Amniotic stem cell (primary cell): Measurements from ENCODE around the gene RAB3C.

Source experiments
- DNase-seq: peaks from one replicate; lab custom pipeline; 2025; lab: John Stamatoyannopoulos, UW

RAB3C gene

DNA sequence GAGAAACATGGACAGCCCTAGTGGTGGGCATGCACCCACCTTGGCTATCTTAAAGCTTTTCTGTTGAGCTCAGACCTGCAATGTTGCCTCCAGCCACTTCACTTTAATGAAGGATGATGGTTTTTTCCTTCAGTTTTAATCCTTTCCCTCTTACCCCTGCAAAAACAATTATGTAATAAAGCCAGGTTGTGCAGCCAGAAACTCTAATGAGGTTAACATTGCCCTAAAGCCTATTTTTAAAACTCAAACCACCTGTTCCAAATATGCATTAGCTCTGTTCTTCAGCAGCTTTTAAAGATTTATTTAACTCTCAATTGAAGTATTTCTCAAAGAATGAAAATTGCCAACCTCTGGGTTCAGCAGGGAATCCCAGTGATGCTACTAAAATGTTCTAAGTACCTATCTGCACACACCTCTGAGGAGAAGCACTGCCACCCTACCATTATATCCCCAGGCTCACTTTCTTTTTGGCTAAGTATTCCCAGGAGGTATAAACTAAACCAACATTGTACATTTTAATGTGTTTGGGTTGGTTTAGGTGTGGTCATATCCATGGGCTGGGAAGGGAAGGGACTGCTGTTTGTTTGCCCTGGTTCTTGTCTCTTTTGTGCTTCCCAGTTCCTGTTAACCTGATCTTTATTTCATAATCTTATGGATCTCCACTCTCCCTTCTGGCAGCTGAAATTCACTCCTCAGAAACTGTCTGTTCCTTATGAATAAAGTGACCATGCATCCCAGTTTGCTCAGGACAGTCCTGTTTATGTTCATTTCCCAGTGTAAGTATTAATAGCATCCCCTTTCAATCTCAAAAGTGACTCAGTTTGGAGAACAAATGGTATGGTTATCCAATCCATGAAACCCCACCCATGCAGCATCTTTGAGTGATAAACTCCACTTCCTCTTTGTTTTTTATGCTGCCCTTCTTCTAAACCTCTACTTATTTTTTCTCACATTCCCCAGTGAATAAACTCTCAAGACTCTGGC is 251.7 kb downstream of the RAB3C start:
- no peak for DNase-seq

DNA sequence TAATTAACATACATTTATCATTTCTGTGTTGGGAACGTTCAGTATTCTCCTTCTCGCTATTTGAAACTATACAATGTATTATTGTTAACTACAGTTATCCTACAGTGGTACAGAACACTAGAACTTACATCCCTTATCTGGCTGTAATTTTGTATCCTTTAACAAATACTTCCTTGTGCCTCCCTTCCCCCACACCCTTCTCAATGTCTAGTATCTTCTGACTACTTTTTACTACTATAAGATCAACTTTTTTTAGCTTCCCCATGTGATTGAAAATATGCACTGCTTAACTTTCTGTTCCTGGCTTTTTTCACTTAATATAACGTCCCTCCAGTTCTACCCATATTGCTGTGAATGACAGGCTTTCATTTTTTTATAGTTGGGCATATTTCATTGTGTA is 253.5 kb downstream of the RAB3C start:
- DNase-seq = no peak

DNA sequence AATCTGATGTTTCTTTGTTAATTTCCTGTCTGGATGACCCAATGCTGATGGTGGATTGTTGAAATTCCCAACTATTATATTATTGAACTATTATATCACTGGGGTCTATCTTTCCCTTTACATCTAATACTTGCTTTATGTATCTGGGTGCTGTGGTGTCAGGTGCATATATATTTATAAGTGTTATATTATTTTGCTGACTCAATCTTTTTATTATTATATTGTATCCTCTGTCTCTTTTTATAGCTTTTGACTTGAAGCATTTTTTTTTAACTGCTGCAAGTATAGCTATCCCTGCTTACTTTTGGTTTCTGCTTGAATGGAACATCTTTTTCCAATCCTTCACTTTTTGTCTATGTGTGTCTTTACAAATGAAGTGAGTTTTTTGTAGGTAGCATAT is 255.9 kb downstream of the RAB3C start:
- no peak for DNase-seq

DNA sequence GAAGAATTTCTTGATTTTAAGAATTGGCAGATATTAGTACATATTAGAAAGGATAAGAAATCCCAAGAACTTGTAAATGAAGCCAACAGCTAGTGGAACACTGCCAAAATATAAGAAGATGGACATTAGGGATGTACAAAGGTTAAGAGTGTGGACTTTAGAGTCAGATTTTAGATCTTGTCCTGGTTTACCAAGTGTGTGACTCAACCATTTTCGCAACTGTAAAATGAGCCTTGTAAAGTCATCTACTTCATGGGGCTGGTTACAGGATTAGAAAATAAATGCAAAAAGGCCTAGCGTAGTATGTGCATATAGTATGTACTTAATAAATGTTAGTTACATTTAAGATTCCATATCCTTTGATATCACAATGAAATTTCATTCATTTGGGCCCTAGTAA is 260.0 kb downstream of the RAB3C start:
- DNase-seq = no peak

DNA sequence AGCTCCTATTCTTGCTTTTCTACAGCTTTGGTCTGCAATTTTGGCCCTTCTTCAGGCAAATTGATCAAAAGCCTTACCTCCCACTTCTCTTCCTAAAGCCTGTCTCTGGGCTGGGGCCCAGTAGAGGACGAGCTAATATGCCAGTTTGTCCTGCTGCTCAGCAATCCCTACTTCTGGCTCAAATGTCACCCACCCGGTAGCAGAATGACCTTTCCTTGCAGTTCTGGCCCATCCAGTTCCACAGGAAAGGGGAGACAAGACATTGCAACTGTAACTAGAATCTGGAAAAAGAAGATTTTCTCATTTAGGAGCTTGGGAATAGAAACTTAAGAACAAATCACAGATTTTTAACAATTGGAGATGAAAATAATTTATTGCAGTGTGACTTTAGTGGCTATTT is 261.5 kb downstream of the RAB3C start:
- no peak for DNase-seq

DNA sequence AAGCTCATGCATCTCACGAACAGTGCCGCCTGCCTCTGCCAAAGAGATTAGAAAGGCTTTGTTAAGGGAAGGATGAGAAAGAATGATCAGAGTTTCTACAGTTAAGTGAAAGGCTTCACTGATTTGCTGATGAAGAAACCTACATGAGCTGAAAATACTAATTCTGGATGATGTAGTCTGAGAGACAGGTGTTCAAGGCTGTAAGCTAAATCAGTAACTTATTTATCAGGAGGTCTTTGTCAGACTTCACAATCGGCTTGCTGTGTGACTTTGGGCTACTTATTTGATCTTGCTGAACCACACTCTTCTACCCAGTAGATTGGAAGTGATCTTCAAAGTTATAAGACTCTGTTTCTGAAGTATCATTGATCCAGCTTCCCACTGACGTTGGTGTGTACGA is 264.2 kb downstream of the RAB3C start:
- DNase-seq = no peak

DNA sequence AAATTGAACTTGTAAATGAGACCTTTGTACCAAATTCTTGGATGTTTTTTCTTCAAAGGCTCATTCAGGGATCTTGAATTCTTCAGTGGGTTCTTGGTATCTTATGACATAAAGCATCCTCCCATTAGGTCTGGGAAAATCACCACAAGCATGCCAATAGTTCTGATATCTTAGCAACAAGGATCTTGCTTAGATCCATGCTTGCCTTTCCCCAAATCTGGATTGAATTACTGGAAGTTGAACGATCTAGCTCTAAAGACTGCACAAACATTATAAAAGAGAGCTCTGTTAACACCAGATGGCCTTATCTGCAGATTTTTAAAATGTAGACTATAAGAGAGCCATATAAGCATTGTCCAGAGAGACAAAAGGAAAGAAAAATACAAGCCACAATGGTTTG is 266.3 kb downstream of the RAB3C start:
- no peak for DNase-seq

DNA sequence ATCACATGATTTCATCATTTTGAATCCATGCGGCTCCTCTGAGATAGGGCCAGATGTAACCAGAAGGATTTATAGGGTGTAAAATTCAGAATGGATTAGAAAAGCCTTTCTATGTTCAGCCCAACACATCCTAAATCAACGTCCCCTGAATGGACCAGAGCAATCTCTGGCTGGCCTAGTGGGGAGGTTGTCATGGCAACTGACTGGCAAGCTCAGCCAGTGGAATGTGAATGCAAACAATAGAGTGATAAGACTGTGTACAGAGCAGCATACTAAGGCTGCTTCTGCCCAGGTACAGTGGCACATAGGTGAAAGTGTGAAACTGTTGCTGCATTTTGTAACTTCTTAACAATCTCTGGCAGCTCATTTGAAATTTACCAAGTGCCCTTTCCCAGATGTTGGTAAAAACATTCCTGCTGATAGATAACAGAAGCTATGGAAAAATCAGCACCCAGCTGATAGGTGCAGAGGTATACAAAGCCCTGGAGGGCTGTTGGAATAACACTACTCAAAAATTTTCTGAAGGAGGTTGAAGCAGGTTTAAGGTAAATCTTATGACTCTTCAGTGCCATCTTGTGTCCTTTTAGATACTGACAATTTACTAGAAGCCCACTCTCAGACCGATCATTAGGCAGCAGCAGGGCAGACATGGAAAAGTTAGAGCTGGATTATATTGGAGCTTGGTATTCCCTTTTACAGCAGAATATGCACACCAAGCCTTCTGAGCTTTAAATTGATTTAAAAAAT is 267.2 kb downstream of the RAB3C start:
- DNase-seq = peak; percentile 18

DNA sequence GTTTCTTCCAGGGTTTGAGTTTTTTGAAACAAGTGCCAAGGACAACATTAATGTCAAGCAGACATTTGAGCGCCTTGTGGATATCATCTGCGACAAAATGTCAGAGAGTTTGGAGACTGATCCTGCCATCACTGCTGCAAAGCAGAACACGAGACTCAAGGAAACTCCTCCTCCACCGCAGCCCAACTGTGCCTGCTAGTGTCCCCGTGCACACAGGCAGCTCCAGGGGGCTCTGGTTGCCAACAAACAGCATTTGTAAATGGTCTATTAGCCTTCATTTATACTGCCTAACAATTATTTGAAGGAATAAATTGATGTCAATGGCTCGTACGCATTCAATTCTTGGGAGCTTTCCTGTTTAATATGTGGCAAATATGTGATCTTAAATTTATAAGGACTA is 268.3 kb downstream of the RAB3C start:
- DNase-seq = no peak

DNA sequence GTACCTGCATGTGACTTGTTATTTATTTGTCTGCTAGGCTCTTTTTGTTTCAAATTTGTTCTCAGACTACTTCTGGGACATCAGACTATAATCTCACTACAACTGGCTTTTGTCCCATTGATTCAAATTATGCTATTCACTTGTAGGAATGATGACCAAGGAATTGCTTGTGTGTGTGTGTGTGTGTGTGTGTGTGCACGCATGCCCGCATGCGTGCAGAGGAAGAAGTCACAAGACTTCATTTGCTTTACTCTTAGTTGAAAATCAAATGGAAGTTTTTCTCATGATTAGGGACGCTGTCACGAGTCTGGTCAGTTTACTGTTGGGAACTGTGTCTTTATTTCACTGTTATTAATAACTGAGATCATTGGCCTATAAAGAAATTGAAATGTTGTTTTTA is 268.7 kb downstream of the RAB3C start:
- DNase-seq = no peak

DNA sequence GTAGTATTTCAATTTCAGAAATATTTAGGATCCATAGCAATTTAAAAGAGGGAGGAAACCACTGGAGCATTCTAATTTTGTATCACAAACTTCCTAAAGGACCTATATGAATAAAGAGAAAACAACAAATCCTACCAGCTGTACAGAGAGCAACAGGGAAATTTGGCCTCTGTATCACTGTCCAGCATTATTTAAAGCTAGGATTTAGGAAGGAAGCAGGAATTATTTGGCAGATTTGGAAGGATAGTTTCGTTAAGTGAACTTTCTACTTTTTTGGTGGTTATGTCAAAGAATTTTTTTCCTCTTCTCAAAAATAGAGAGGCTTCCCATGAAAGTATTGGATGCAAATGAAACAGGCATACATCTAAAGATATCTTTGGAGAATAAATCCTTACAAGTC is 269.7 kb downstream of the RAB3C start:
- DNase-seq = no peak

DNA sequence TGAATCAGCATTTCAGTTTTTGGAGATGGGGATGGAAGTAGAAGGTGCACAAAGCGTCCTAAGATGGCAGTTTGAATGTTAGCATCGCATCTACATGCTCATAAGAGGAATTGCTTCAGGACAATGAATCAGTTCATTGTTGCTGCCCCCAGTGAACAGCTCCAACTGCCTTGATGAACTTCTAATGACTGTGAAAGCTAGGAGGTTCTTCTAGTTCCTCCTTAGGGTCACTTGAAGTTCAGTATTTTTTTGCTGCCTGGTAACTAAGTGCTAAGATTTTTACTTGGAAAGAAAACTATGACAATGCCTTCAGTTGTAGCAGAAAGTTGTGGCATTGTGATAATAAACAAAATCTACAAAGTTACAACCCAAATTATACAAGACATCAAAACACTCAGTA is 271.6 kb downstream of the RAB3C start:
- no peak for DNase-seq

DNA sequence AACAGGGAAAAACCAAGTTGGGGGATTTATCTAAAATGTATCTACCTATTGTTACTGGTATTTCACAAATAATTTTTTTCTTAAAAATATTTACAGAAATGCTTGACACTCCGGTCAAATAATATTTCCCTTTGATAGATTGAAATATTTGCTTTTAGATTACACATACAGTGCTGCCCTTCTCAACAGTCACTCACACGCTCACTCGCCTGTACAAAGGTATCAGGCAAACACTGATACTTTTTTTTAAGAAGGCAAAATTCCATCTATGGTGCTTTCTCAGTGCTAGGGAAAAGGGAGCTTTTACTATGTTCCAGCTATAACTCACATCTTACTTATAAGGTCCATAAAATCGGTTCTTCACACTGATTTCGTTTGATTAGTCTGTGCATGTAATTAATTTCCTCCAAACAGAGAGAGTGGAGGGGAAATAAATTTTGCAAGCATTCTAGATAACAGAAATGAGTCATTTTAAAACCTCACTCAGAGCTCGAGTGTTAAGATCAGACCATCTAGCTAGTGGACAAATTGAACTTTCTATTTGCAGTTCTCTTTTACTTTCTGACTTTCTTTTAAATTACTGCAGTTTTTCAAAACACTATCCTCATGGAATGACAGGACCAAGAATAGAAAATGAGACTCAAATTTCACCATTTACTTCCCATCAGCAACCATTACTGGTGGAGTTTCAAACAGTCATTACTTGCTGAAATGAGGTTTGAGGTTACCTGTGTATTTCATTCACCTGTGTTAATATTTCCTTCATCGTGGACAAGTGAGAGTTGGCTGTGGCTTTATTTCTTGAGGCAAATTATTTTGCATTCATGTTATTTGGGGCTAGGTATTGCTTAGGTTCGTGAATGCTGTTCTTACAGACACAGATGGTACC is 273.2 kb downstream of the RAB3C start:
- no peak for DNase-seq

DNA sequence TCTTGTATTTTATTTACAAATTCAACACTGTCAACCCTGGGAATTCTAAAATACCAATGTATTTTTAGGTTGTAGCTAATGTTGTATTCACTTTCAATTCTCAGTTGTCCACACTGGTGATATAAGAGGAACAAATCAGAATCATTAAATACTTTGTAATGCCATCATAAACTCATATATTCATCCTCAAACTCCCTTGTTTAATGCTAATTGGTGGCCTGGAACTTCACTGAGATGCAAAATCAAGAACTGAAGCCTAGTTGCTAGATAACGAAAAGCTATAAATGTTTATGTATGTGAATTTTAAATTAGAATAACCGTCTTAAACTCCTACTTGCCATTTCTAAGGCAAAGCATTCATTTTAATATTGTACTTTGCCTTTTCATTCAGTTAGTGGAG is 274.7 kb downstream of the RAB3C start:
- DNase-seq = no peak

DNA sequence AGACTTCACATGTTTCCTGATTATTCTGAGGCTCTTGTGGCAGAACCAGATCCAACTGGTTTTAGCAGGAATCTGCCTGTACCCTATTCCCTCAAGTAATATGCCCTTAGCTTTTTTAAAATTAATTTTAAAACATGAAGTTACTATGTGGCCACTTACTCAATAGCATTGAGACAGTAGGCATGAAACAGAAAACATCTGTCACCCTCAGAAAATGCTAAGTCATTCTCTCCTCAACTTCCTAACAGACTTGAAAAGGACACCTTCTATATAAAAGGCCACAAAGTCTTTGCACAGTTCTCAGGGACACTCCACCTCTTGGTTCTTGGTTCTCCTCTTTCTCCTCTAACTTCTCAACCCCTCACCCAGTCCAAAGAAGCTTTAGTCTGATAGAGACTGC is 277.8 kb downstream of the RAB3C start:
- no peak for DNase-seq

DNA sequence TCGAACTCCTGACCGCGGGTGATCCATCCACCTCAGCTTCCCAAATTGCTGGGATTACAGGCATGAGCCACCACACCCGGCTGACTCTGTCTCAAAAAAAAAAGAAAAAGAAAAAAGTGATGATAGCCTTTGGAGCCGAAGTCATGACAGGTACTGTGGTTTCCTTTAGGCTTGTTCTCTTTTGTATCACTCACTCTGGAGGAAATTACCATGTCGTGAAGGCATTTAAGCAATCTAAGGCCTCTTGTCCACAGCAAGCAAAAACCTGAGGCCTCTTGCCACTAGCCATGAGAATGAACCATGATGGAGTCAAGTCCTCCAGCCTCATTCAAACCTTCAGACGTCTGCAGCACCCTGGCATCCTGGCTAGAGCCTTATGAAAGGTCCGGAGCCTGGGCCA is 286.1 kb downstream of the RAB3C start:
- no peak for DNase-seq

DNA sequence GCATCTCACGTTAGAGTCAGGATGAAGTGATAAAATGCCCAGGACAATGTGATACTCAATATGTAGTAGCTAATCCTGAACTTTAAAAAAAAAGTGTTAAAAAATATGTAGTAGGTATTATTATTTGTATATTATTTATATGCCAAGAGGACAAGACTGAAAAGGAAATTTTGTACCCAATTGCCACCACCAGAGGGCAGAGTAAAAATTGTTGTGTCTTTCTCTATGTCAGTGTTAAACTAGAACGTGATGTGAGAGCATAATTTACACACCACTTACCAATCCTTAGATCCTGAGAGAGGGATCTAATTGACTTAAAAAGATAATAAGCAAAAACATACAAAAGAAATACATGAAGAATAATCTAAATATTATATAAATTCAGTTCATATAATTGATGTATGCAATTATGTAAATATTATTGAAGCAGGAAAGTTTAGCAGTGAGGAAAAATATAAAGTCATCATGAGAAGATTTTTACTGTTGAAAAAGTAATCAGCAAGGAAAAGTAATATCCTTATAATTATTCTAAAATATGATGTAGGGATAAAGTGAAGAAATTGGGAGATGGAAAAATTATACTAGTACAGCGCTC is 288.9 kb downstream of the RAB3C start:
- no peak for DNase-seq

DNA sequence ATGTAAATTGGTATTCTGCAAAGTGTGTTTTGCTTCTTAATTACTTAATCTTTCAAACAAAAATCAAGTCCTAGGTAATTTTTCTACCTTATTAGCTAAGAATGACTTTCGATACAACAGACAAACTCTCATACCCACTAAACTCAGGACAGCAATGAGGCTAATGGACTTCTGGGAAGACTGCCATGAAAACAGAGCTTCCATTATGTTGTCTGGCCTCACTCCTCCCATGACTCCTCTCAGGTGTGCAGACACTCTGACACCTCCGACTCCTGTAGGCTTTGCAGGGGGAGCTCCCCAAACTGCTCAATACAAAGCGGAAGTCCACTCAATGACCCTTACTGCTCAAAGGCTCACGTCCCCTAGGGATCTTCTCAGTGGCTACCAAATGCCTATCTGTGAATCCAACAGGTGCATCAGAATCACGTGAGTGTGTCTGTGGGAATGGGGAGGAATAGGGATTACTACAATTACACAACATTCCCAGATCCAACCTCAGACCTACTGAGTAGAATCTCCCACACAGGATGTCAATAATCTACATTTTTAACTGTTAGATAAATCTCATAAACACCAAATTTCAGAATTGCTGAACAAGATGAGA is 289.9 kb downstream of the RAB3C start:
- no peak for DNase-seq

DNA sequence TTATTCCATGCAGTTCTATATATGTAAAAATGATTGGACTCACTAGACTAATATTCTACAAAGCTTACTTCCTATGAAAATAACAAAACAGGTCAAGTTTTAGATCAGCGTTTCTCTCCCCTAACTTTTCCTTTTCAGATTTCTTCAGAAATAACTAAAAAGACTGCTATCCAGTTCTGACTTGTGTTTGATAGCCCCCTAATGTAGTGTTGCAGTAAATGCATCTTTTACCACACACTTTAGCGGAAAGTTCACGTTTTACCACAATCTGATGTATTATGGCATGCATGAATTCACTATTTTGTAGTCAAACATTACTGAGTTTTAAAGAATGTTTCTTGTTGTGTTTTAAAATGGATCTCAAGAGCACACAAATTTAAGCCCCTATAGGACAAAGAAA is 292.7 kb downstream of the RAB3C start:
- no peak for DNase-seq

DNA sequence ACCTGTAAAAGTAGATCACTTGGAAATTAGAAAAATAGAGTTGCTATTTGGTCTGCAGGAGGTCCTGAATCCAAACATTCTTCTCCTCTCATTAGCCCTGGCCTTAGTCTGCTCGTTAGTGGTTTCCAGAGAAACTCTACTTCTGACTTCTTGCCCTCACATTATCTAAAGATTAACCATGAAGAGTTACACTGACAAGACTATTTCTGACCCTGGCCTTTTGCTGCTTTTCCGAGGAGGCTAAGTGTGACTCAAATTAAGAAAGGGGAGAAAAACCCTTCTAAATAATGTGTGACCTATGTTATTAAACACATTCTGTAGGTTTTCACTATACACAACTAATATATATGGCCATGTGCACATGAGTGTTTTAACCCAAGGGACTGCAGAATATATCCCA is 302.4 kb downstream of the RAB3C start:
- no peak for DNase-seq
